ENCODE results near the gene PPID. TPM values are rescaled to one million over a fixed set of nuclear protein-coding genes. Genes with fewer than 3 reads are reported as not detected.

PPID gene
- total RNA-seq, 1 experiment from 2014 or later: 53.5 TPM

DNA sequence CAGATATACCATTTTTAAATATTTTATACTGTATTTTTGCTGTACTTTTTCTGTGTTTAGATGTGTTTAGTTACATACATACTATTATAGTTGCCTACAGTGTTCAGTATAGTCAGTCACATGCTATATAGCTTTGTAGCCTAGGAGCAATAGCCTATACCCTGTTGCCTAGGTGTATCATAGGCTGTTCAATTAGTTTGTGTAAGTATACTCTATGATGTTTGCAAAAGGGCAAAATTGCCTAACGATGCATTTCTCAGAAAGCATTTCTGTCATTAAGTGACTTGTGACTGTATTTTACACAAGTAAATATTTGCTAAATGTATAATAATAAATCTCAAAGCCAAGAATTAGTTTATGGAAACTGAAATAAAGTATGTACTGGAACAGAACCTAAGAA, 41.6 kb downstream of the PPID start:
- TF ChIP-seq, protein P1, sequence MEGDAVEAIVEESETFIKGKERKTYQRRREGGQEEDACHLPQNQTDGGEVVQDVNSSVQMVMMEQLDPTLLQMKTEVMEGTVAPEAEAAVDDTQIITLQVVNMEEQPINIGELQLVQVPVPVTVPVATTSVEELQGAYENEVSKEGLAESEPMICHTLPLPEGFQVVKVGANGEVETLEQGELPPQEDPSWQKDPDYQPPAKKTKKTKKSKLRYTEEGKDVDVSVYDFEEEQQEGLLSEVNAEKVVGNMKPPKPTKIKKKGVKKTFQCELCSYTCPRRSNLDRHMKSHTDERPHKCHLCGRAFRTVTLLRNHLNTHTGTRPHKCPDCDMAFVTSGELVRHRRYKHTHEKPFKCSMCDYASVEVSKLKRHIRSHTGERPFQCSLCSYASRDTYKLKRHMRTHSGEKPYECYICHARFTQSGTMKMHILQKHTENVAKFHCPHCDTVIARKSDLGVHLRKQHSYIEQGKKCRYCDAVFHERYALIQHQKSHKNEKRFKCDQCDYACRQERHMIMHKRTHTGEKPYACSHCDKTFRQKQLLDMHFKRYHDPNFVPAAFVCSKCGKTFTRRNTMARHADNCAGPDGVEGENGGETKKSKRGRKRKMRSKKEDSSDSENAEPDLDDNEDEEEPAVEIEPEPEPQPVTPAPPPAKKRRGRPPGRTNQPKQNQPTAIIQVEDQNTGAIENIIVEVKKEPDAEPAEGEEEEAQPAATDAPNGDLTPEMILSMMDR (conservative IDR thresholded peaks at IDR 0.05): no peak
- peaks cover 4 to 5% of the 10 kb centered on the region in 2 experiments; a peak in 3 of 4 replicates for H3K4me1 Mint-ChIP-seq
- Histone ChIP-seq H3K23me2 (ENCODE audit: insufficient read length, low read depth, low read length, poor library complexity, severe bottlenecking) (no peaks in the 10 kb centered on the region), H2BK120ac (ENCODE audit: low read depth, low read length, poor library complexity, severe bottlenecking) (no peak overlapping the region), H4K91ac (ENCODE audit: insufficient read length, low read depth, low read length) (no peak overlapping the region), H2AK5ac (ENCODE audit: insufficient read length, low read length) (no peak overlapping the region), H3K4me1 (ENCODE audit: insufficient read depth, low read length) (no peaks in the 10 kb centered on the region), H3K4me2 (ENCODE audit: insufficient read depth, insufficient read length, low read length) (no peak overlapping the region), H3K79me1 (ENCODE audit: insufficient read depth, low read depth, low read length, poor library complexity, severe bottlenecking) (no peaks in the 10 kb centered on the region), H3K14ac (ENCODE audit: insufficient read depth, low read length) (no peak overlapping the region), H4K5ac (ENCODE audit: insufficient read length, low read depth, low read length) (no peak overlapping the region), H3K27me3 (ENCODE audit: insufficient read depth, low read length) (no peaks in the 10 kb centered on the region), H3K27ac (ENCODE audit: insufficient read length, low read depth, low read length) (no peak overlapping the region), H3K18ac (ENCODE audit: insufficient read length, low read depth, low read length) (no peak overlapping the region), H3K4ac (ENCODE audit: low read depth, low read length) (no peak overlapping the region), H2BK5ac (ENCODE audit: insufficient read length, low read length) (no peak overlapping the region), H2BK20ac (ENCODE audit: low read depth, low read length, poor library complexity, severe bottlenecking) (no peak overlapping the region), H3K79me2 (ENCODE audit: insufficient read depth, low read length) (no peaks in the 10 kb centered on the region), H3K56ac (ENCODE audit: insufficient read length, low read depth, low read length) (no peak overlapping the region), H3T11ph (ENCODE audit: low read length) (no peak overlapping the region), H4K8ac (replicated peaks; ENCODE audit: insufficient read length, low read depth, low read length) (no peak overlapping the region), H2BK12ac (ENCODE audit: insufficient read length, low read depth, low read length) (no peak overlapping the region), H3K23ac (ENCODE audit: insufficient read length, low read depth, low read length) (no peak overlapping the region), H3K9me3 (ENCODE audit: control insufficient read depth, low read depth, low read length) (no peaks in the 10 kb centered on the region), H2AFZ (ENCODE audit: low read length) (no peak overlapping the region), H3K9ac (ENCODE audit: extremely low read depth, insufficient read length, low read length) (no peak overlapping the region), H2BK15ac (ENCODE audit: low read depth, low read length) (no peak overlapping the region), H4K20me1 (ENCODE audit: control insufficient read depth, insufficient read depth, insufficient read length) (no peaks in the 10 kb centered on the region)
- WGBS (ENCODE audit: extremely low coverage, insufficient read length, low lambda C conversion rate): no CpG with 5 or more reads among the region's 1 CpG
- H3K9me3 Mint-ChIP-seq: no peaks in the 10 kb centered on the region
- H3K36me3 Mint-ChIP-seq (ENCODE audit: insufficient read depth in 1 of 3, low read depth in 3 of 3): no peaks in the 10 kb centered on the region
- no peak for DNase-seq
- no peak overlapping the region for H3K4me3 Mint-ChIP-seq
- no peak overlapping the region for H3K27ac Mint-ChIP-seq
- no peaks in the 10 kb centered on the region for H3K27me3 Mint-ChIP-seq (ENCODE audit: low read depth)
